Stimulated activated CD8-positive, alpha-beta memory T cell treated with anti-CD3 and anti-CD28 coated beads, Interleukin-12 subunit alpha, Interleukin-12 subunit beta, amount 100 ng/mL, for 1 hour (primary cell): ENCODE results near the gene NKAIN2.
"Not testable (repeated sequence)": the region's sequence is repeated elsewhere in the genome, so short reads cannot be mapped to it uniquely, and the experiment has no call there.

Source experiments
- DNase-seq: peaks from one replicate; pipeline ENCODE4 v3.0.0-alpha.2; 2020; ENCODE audit warnings: low read depth

The NKAIN2 gene

GRCh38 chr6:123895346-123895745, 91.7 kb downstream of the NKAIN2 start:
- no peak for DNase-seq

DNA sequence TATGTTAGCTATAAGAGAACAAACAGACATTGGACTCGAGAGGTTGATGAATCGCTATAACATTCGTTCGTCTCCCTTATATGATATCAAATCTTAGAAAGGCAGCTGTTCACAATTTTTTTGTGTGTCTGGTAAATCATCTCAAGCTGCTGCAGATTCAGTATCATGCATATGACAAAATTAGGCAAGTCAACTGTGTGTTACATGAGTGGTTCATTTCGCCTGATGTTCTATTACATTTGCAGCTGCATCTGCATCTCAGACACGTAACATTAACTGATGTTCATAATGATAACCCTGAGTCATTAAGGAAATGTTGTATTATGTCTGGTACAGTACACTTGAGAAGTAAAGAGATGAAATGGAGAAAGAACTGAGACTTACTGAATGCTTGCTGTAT, 92.1 kb downstream of the NKAIN2 start:
- no peak for DNase-seq

DNA sequence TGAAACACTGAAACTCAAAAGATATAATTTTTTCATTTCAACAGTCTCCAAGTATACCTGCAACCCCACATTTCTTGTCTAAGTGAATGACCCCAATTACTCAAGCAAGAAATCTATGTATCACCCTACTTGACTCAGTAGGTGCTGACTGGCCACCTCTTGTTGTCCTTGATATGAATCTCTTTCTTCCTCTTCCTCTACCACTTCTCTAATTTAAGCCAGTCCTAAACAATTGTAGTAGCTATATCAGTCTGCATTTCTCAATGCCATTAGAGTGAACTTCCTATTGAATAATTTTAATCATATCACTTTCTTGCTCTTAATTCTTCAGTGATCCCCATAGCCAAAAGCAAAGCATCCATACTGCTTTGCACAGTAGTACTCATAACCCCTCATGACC, 93.2 kb downstream of the NKAIN2 start:
- DNase-seq, result no peak

GRCh38 chr6:123897965-123898364, 94.3 kb downstream of the NKAIN2 start:
- no peak for DNase-seq

DNA sequence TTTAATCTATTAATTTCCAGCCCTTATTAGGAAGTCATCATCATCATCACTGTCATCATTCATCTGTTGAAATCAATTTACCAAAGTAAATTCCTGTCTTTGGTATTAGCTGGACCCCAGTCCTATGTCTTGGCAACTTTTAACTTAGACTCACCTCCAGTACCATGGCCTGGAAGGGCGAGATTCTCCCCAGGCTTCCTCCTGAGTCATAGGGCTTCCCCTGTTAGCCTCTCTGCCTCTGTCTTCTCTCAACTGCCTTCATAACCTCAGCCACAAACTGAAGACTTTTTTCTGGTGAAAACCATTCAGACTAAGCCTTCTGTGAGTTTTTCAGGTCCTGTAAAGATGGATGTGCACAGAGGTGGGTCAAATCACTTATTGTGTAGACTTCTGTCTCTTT, 95.0 kb downstream of the NKAIN2 start:
- DNase-seq, result no peak

- no peak for DNase-seq
Measured at GRCh38 chr6:123899745-123900144, 96.1 kb downstream of the NKAIN2 start.

GRCh38 chr6:123901436-123901835, 97.8 kb downstream of the NKAIN2 start:
- no peak for DNase-seq

- DNase-seq, result no peak
Measured at GRCh38 chr6:123902738-123903313, 99.2 kb downstream of the NKAIN2 start.

- no peak for DNase-seq
Measured at GRCh38 chr6:123904228-123904627, 100.6 kb downstream of the NKAIN2 start.

- DNase-seq, result no peak
Measured at GRCh38 chr6:123908797-123909196, 105.1 kb downstream of the NKAIN2 start.

DNA sequence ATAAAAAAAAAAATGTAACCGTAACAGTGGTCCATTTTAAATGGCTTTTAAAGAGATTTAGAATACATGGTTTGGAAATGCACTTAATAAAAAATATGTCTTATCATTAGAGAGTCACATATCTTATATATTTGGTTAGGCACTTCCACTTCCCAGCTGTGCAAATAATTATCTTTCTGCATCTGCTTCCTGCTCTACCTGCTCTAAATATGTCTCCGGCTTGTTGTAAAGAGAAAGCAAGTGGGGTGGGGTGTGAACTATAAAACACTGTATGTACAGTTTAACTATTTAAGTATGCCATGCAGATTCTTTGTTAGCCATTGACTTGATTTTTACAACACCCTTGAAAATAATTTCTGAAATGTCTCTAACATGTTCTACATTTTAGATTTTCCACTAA, 106.3 kb downstream of the NKAIN2 start:
- DNase-seq, result no peak

DNA sequence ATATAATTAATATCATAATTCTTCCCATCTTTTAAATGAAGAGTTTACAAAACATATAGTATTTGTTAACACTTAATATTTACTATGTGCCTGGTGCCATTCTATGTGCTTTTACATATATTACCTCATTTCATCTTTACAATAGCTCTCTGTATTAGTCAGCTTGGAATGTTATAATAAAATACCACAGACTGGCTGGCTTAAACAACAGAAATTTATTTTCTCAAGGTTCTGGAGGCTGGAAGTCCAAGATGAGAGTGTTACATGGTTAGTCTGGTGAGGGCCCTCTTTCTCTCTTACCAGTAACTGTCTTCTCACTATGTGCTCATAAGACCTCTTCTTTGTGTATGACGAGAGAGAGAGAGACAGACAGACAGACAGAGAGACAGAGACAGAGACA, 110.2 kb downstream of the NKAIN2 start:
- no peak for DNase-seq

DNA sequence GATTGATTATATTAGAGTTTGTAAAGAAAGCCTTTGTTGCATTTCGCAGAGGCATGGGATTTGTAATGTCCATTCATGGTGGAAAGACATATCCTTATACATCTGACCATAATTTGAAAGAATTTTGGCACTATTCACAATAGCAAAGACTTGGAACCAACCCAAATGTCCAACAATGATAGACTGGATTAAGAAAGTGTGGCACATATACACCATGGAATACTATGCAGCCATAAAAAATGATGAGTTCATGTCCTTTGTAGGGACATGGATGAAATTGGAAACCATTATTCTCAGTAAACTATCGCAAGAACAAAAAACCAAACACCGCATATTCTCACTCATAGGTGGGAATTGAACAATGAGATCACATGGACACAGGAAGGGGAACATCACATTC, 119.7 kb downstream of the NKAIN2 start:
- DNase-seq, result not testable (repeated sequence)

- DNase-seq, result no peak
Measured at GRCh38 chr6:123925350-123925749, 121.7 kb downstream of the NKAIN2 start.

- no peak for DNase-seq
Measured at GRCh38 chr6:123925842-123926399, 122.3 kb downstream of the NKAIN2 start.

GRCh38 chr6:123928529-123928928, 124.9 kb downstream of the NKAIN2 start:
- DNase-seq, result no peak

GRCh38 chr6:123931928-123932327, 128.3 kb downstream of the NKAIN2 start:
- DNase-seq, result no peak

DNA sequence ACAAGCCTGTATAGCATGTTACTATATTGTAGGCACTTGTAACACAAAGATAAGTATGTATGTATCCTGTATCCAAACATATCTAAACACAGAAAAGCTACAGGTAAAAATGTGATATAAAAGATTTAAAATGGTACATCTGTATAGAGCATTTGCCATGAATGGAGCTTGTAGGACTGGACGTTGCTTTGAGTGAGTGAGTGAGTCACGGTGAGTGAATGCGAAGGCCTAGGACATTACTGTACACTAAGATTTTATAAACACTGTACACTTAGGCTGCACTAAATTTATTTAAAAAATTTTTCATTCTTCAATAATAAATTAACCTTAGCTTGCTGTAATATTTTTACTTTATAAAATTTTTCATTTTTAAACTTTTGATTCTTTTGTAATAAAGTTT, 136.9 kb downstream of the NKAIN2 start:
- DNase-seq, result no peak

DNA sequence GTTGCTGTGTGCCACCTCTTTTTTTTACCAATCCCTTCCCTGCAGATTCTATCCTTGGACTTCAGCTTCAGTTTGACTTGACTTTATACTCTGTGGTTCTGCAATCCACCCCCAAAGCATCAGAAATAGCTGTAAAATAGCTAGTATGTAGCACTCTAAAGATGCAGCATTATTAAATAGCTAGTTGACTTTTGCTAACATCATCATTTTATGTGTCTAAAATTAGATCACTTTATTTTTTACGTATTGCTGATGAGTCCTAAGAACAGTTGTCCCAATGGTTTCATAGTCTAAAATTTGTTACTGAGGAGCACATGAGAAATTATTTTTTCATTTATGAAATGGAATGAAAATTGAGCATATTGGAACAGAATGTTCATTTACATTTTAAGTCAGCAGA, 138.2 kb downstream of the NKAIN2 start:
- no peak for DNase-seq

DNA sequence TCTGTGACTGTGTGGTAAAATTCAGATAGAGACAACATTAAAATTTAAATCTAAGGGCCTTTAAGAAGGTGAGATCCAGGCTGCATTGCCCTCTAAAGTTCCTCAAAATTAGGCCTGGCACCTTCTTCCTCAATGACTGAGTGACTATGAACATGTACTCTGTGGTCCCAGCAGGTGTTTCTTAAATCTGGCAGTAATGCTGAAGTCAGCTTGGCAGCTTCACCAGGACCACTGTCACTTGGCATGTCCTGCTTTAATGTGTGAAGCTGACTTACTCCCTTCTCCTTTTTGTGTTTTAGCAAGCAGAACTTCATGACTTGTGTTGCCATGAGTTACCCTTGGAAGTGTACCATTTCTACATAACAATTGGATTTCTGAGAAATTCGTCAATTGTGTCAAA, 141.7 kb downstream of the NKAIN2 start:
- DNase-seq, result no peak

DNA sequence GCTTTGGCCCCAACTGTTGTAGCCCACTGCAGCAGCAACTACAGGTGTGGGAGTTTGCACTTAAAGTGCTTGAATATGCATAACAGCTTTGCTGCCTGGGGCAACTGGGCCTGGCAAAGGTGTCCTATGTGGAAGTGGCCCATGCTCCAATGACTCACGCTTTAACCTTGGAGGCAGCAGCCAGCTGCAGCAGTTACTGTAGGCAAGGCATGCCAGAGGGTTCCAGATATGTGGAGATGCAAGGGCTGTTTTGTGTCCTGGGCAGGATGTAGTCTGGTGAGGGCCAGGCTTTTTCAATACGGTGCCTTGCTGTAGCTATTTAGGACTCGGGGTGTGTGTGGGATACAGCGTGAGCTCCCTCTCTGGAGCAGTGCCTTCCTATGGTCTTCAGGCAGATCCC, 150.3 kb downstream of the NKAIN2 start:
- DNase-seq, result no peak

DNA sequence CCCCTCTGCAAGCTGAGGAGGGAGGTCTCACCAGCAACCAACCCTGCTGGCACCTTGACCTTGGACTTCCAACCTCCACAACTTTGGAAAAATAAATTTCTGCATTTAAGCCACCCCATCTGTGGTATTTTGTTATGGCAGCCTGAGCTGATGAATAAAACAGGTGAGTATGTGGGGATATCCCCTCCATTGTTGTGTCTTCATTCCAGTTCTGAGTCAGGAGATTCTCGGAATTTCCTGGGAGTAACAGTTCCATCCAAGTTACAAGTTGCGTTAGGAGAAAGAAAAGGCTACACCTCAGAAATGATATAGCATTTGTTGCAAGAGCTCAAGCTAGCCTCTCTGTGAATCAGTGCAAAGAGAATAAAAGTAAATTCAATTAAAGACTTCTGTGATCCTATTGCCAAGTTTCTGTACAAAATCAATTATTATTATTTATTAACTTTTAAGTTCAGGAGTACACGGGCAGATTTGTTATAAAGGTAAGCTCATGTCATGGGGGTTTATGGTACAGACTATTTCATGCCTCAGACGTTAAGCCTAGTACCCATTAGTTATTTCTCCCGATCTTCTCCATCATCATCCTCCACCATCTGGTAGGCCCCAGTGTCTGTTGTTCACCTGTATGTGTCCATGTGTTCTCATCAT, 153.0 kb downstream of the NKAIN2 start:
- no peak for DNase-seq

DNA sequence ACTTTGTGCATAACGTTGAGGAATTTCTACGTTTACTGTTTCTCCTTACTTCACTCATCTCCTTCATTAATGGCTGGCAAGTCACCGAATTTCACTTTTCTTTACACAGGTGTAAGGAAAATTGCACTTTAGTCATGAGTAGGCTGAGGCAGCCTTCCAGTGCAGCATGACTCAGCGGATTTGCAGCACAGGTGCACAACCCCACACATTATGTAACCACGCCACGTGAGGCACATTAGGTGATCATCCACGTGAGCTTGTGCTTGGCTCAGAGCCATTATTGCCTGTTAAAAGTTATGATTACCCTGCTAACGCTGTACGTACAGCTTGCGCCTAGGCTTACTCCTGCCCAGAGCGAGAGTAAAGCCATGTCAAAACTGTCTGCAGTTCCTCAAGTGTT, 158.8 kb downstream of the NKAIN2 start:
- no peak for DNase-seq

DNA sequence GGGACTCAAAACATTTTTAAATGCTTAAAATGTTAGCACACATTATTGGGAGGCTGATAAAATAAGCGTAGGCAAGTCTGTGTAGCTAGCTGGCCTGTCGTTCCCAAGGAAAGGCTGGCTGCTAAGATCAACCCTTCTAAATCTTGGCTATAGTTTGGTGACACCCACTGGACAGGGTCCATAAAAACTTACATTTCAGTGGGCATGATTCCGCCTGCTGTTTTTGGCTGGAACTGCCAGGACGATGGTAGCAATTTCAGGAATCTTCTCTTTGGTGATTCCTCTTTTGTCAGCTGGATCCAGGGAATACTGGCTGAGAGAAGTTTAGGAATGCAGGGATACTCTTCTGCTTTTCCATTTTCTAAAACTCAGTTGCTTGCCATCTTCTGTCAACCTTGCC, 162.2 kb downstream of the NKAIN2 start:
- DNase-seq, result no peak
